ENCODE data around the gene CACNA2D3. TPM values are rescaled to one million over a fixed set of nuclear protein-coding genes. Genes with fewer than 3 reads are reported as not detected.

CACNA2D3 gene
- total RNA-seq, 1 donor from 2014 or later, result 3.6 TPM

DNA sequence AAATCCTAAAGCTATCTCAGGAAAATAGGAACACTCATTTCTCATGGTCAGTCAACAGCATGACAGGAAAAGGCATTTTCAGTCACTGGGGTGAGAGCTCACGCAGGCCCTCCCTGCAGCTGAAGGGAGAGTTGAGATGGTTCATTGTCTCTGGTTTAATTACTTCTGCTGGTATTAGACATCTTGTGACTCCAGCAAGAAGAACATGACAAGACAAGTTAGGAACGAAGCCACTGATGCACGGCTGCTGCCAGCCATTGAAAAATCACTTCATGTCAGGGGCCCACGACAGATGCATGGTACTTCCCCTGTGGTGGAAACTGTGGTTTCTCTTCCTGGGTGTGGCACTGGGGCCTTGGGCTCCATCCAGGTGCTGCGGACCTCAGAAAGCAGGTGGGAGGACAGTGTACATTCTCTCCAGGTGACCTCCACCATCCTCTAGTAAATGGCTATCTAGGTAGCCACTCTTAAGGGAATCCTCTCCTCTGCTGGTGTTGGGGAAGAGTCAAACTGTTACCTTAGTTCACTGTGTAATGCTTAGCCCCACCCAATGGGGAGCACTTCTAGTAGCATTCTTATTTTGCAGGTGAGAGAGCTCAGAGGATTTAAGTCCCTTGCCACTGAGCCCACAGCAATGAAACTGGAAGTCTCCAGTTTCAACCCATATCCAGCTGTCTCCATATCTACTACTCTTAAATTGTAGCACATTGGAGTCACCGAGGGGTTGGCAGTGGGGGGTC is 531.3 kb downstream of the CACNA2D3 start:
- no peaks in the 10 kb centered on the region for H3K4me1 ChIP-seq
- intact Hi-C loops (cut with DNase I), result no loop called here
- ATAC-seq (no peak), DNase-seq (no peak)
- no peaks in the 10 kb centered on the region for H3K27me3 ChIP-seq (ENCODE audit: low read depth)
- no peaks in the 10 kb centered on the region for H3K9me3 ChIP-seq
- TF ChIP-seq, protein P1, sequence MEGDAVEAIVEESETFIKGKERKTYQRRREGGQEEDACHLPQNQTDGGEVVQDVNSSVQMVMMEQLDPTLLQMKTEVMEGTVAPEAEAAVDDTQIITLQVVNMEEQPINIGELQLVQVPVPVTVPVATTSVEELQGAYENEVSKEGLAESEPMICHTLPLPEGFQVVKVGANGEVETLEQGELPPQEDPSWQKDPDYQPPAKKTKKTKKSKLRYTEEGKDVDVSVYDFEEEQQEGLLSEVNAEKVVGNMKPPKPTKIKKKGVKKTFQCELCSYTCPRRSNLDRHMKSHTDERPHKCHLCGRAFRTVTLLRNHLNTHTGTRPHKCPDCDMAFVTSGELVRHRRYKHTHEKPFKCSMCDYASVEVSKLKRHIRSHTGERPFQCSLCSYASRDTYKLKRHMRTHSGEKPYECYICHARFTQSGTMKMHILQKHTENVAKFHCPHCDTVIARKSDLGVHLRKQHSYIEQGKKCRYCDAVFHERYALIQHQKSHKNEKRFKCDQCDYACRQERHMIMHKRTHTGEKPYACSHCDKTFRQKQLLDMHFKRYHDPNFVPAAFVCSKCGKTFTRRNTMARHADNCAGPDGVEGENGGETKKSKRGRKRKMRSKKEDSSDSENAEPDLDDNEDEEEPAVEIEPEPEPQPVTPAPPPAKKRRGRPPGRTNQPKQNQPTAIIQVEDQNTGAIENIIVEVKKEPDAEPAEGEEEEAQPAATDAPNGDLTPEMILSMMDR (IDR thresholded peaks at IDR 0.05), result no peak
- H3K36me3 ChIP-seq, result no peaks in the 10 kb centered on the region
- H3K27ac ChIP-seq, result no peak overlapping the region
- no peak overlapping the region for H3K4me3 ChIP-seq

DNA sequence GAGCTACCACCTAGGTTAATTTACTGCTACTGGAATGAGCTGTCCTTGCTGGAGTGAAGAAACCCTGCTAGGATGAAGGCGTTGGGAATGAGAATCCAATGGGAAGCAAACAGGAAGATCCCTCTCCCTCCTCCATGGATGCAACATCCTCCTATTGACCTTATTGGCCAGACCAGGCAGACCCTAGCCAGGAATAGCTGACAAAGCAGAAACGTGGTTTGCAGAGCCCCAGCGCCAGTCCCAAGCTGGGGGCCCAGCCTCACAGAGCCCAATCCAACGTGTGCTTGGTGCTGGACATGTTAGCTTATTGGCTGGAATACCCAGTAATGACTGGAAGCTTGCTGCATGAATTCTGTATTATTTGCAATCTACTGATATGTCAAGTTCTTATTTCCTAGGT is 532.4 kb downstream of the CACNA2D3 start:
- intact Hi-C loops (cut with DNase I), result no loop called here
- Histone ChIP-seq H3K27ac (no peak overlapping the region), H3K36me3 (no peaks in the 10 kb centered on the region), H3K9me3 (no peaks in the 10 kb centered on the region), H3K4me3 (no peak overlapping the region), H3K4me1 (no peaks in the 10 kb centered on the region), H3K27me3 (ENCODE audit: low read depth) (no peaks in the 10 kb centered on the region)
- DNase-seq (no peak), ATAC-seq (no peak)
- TF ChIP-seq, protein P1 (IDR thresholded peaks at IDR 0.05), result no peak

DNA sequence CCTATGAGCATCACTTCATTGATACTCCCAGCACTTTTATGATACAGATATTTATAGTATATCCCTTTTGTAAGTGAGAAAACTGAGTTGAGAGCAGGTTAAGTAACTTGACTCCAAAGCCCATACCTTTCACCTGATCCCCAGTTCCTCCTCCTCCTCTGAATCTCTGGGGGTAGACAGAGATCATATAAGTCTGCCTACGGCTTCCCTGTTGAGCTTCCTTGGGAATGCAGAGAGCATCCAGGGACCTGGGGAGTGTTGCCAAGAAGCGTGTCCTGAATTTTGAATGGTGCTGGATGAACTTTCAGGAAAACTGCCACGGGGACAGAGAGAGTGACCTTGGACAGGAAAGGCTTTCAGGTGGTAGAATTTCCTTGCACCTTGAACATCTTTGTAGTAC is 537.0 kb downstream of the CACNA2D3 start:
- H3K27me3 ChIP-seq (ENCODE audit: low read depth), result no peaks in the 10 kb centered on the region
- no peaks in the 10 kb centered on the region for H3K36me3 ChIP-seq
- no peaks in the 10 kb centered on the region for H3K9me3 ChIP-seq
- TF ChIP-seq, protein P1 (IDR thresholded peaks at IDR 0.05), result no peak
- intact Hi-C loops (cut with DNase I), result no loop called here
- no peak for ATAC-seq
- no peak for DNase-seq
- no peaks in the 10 kb centered on the region for H3K4me1 ChIP-seq
- H3K27ac ChIP-seq, result no peak overlapping the region
- H3K4me3 ChIP-seq, result no peak overlapping the region

DNA sequence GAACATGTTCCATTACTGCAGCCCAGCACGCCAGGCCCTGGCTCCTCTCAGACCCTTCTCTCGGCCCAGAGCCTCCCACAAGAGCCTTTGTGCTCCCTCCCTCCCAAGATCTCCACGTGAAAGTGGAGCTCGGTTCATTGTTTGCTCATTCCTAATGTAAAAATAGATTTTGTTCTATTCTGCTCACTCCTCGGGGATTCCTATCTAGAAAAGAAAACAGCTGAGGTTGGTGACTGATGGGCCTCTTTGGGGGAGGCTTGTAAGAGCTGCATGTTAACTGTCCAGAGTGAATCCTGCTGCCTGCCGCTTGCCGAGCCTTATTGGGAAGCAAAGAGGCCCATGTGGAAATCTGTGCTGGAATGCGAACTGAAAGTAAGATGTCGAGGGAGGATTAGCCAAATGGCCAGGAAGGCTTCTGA is 538.4 kb downstream of the CACNA2D3 start:
- H3K27me3 ChIP-seq (ENCODE audit: low read depth), result no peaks in the 10 kb centered on the region
- H3K9me3 ChIP-seq, result no peaks in the 10 kb centered on the region
- H3K4me3 ChIP-seq, result no peak overlapping the region
- no peaks in the 10 kb centered on the region for H3K4me1 ChIP-seq
- ATAC-seq, result no peak
- no peak for DNase-seq
- TF ChIP-seq, protein P1 (IDR thresholded peaks at IDR 0.05), result no peak
- H3K27ac ChIP-seq, result no peak overlapping the region
- intact Hi-C loops (cut with DNase I), result no loop called here
- H3K36me3 ChIP-seq, result no peaks in the 10 kb centered on the region

DNA sequence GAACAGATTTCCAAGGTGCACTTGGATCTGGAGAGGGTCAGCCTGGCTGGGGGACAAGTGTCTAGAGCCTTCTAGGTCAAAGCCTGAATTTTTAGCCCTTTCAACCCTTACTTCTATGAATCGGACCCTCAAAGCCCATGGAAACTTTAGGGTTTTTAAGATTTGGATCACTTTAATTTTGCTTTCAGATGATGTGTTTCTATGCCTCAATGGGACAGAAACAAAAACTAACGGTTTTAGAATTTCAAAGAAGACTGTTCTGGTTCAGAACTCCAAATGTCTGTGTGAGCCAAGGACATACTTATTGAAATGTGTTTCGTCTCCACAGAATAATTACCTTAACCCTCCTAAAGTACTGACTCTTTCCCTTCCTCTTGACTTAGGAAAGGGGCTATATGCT is 538.8 kb downstream of the CACNA2D3 start:
- ATAC-seq, result no peak
- Histone ChIP-seq H3K9me3 (no peaks in the 10 kb centered on the region), H3K4me1 (no peaks in the 10 kb centered on the region), H3K36me3 (no peaks in the 10 kb centered on the region), H3K27me3 (ENCODE audit: low read depth) (no peaks in the 10 kb centered on the region), H3K4me3 (no peak overlapping the region), H3K27ac (no peak overlapping the region)
- no peak for DNase-seq
- TF ChIP-seq, protein P1 (IDR thresholded peaks at IDR 0.05), result no peak
- intact Hi-C loops (cut with DNase I), result no loop called here
